Fibroblast of lung (primary cell): ENCODE measurements around the gene BCL7A.

Experiments used
- EZH2 ChIP-seq: IDR thresholded peaks from 2 replicates; pipeline ENCODE4 v1.5.1; 2012; ENCODE audit warnings: low read length, control low read depth, mild to moderate bottlenecking; ENCODE audit errors: missing control alignments
- TF ChIP-seq, protein P1 (sequence below), 2 donors: IDR thresholded peaks in 1 of 2; conservative IDR thresholded peaks in 1 of 2; 1 replicate in 1 of 2; 2 replicates in 1 of 2; pipeline ENCODE4 v1.5.1; 2011 to 2012; ENCODE audit warnings: low read length in 2 of 2, control low read depth in 1 of 2, inconsistent platforms in 1 of 2, low read depth in 1 of 2, mild to moderate bottlenecking in 1 of 2

DNA sequence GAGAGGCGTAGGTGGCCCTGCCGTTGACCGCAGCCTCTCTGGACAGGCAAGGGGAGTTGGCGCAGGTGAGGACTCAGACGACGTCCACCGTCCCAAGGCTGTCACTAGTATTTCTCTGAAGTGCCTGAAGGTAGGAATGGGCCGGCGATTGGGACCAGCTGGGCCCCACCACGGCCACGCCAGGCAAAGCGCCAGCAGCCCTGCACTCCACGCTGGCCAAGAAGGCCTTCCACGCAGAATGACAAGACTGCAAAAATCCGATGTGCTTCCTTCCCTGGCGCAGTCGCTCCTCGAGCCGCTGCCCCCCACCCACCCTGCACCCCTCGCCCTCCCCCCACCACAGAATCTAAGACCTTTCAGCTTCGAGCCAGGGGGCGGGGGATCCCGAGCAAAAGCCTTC lies 39.6 kb downstream of the BCL7A start:
- TF ChIP-seq, protein P1, sequence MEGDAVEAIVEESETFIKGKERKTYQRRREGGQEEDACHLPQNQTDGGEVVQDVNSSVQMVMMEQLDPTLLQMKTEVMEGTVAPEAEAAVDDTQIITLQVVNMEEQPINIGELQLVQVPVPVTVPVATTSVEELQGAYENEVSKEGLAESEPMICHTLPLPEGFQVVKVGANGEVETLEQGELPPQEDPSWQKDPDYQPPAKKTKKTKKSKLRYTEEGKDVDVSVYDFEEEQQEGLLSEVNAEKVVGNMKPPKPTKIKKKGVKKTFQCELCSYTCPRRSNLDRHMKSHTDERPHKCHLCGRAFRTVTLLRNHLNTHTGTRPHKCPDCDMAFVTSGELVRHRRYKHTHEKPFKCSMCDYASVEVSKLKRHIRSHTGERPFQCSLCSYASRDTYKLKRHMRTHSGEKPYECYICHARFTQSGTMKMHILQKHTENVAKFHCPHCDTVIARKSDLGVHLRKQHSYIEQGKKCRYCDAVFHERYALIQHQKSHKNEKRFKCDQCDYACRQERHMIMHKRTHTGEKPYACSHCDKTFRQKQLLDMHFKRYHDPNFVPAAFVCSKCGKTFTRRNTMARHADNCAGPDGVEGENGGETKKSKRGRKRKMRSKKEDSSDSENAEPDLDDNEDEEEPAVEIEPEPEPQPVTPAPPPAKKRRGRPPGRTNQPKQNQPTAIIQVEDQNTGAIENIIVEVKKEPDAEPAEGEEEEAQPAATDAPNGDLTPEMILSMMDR (conservative IDR thresholded peaks at IDR 0.05 in 1 of 2, IDR thresholded peaks at IDR 0.05 in 1 of 2; ENCODE audit: low read depth in 1 of 2, low read length in 2 of 2): no peak
- TF ChIP-seq EZH2: no peak
